Measurements from ENCODE around the gene C4BPA.

Gene C4BPA

GRCh38 chr1:207124389-207124788, 20.4 kb downstream of the C4BPA start:
- DNase-seq: no peak

DNA sequence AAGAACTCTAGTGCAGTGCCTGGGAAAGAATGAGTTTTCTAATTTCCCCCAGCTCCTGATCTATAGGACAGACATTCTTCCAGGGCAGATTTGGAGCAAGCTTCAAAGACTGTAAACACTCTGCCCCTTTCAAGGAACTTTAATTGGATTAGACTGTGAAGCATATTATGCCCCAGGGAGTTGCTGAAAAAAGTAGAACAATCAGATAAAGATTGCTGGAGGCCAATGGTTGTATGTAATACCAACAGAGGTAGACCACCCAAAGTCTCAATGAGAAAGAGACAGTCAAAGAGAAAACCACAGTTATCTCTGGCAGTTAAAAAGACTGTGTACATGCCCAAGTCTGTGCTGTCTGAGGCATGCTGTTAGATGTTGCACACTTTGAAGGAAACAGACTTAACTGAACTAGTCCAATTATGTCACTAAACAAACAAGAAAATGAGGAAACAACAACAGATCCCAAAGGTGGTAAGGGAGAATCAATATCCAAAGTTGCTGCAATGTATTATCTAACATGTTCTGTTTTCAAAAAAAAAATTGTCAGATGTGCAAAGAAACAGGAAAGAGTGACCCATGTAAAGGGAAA, 24.4 kb downstream of the C4BPA start:
- no peak for DNase-seq

- DNase-seq: no peak
These were observed 25.0 kb downstream of the C4BPA start for GRCh38 chr1:207129053-207129452.

- DNase-seq: no peak
These were observed 26.4 kb downstream of the C4BPA start for GRCh38 chr1:207130252-207131036.

GRCh38 chr1:207131163-207131562, 27.1 kb downstream of the C4BPA start:
- DNase-seq: no peak

DNA sequence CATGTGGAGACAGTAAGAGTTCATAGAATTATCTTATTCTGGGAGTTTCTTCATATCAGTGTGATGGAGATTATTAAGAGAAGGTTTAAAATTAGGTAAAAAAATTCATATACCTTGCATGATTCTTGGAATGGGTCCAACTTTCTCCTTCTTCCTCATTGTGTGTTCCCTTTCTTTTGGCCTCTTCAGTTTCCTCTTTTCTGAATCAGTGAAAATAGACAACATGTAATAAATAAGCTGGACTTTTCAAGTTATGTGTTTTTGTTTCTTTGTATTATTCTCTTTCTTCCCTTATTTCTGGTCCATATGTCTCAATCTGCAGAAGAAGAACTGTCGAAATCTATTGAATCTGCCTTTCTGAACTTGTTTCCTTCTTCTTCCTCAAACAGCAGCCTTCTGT, 30.5 kb downstream of the C4BPA start:
- DNase-seq: no peak

- no peak for DNase-seq
These were observed 35.6 kb downstream of the C4BPA start for GRCh38 chr1:207139616-207140015.

GRCh38 chr1:207140536-207140935, 36.5 kb downstream of the C4BPA start:
- DNase-seq: no peak

DNA sequence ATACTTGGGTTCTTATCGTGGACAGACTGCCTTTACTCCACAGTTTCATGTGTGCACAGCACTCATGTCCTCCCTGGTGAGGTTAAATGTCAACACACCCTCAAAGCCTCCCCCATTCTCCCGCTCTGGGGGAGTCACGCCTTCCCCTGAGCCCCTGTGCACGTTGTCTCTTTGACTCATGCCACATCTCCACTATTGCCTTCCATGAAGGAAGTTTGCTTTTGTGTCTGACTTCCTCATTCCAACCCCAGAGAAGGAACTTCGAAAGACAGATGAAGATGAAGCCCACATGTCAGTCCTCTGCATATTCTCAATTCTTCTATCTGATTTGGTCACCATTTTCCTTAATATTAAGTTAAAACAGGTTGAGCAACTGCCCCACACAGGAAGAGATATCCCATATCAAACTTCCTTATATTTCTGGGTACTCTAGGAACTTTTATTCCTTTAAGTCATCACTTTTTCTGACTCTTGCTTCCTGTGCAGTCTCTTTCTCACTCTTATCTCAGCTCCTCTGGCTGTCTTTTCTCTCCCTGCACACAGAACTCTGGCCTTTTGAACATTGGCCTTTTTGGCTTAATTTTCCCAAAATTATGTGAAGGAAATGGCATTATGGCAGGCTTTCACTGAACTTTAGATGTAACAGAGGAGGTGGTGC, 41.5 kb downstream of the C4BPA start:
- no peak for DNase-seq

DNA sequence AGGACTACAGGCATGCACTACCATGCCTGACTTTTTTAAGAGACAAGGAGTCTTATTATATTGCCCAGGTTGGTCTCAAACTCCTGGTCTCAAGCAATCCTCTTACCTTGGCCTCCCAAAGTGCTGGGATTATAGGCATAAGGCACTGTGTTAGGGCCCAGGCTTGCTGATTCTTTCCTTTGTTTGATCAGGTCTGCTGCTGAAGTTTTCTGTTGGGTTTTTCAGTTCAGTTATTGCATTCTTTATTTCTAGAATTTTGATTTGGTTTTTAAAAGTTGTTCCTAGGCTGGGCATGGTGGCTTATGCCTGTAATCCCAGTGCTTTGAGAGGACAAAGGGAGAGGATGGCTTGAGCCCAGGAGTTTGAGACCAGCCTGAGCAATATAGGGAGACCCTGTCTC, 47.9 kb downstream of the C4BPA start:
- DNase-seq: no peak

GRCh38 chr1:207152792-207153468, 48.9 kb downstream of the C4BPA start:
- DNase-seq: no peak

DNA sequence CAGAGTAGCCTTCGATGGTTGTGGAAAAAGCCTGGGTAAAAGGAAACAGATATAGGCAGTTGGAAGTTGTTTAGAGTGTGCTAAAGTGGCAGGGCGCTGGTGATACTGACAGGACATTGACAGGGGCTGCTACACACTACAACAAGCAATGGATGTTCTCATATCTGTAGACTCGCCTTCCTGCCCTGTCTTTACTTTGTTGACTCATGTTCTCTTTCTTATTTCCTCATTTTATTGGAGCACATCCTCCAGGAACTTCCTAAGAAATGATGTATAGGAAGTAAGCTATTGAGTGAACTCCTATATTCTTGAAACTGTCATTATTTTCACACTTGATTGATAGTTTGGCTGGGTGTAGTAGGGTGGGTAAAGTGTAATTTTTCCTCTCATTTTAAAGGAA, 51.0 kb downstream of the C4BPA start:
- DNase-seq: no peak

- DNase-seq: no peak
These were observed 52.1 kb downstream of the C4BPA start for GRCh38 chr1:207156095-207156494.

DNA sequence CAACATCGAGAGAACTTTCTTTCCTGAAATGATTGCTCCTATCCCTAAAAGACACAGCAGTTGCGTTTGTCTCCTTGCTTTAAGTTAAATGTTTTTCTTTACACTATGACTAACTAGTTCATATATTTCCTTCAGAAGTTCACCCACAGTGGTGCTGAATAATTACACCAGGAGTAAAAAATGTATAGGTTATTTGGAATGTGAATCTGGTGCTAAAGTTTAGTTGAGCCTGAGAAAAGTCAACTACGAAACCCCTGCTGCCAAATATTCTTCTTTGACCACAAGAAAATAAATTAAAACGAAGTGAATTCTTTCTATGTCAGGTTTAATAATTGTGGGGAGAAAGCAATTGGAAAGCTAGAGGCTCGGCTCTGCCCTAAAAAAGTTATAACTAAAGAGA, 52.8 kb downstream of the C4BPA start:
- no peak for DNase-seq

GRCh38 chr1:207164086-207164485, 60.1 kb downstream of the C4BPA start:
- DNase-seq: no peak

GRCh38 chr1:207172321-207172720, 68.3 kb downstream of the C4BPA start:
- no peak for DNase-seq

- no peak for DNase-seq
These were observed 68.9 kb downstream of the C4BPA start for GRCh38 chr1:207172885-207173284.

DNA sequence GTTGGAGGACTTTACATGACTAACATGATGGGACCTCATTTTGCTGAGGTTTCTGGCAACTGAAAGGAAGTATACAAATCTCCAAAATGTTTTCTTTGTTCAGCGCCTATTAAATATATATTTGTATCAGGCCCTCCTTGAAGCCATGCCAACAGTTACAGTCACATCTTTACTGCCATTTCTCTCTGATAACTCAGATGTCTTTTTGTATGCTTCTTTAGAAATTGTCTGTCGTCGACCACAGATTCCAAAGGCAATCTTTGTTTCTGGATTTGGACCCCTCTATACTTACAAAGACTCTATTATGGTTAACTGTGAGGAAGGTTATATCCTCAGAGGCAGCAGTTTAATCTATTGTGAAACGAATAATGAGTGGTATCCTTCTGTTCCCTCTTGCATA, 69.4 kb downstream of the C4BPA start:
- no peak for DNase-seq

DNA sequence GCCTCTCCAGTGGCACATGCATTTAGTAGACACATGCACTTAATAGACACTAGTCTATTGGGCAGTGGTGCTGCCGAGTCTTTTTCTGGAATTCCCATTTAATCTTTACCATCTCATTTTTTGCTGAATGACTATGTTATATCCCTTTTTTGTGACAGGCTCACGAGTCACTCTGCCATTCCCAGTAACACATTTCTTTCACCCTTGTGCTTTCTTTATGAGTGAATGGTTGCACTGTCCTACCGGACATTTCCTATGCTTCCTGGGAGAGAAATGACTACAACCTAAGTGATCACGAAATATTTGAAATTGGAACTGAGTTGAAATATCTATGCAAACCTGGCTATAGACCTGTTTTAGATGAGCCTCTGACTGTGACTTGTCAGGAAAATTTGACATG, 70.9 kb downstream of the C4BPA start:
- no peak for DNase-seq

- DNase-seq: no peak
These were observed 75.0 kb downstream of the C4BPA start for GRCh38 chr1:207179036-207179435.

DNA sequence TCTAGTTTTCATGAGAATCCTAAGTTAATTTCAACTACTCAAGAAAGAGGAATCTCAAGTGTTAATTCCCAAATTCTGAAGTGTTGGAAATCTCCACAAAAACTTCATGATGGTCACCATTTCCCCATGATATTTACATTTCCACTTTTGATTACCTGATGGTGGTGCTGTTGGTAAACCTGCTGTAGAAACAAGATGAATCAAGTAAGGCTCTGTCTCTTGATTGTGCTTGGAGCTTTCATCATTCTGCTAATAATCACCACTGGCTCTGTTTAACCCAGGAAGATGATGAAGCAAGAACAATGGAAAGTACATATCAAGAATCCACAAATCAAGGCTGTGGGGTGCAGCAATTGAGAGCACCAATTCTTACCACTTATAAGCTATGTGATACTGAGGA, 77.8 kb downstream of the C4BPA start:
- DNase-seq: no peak

DNA sequence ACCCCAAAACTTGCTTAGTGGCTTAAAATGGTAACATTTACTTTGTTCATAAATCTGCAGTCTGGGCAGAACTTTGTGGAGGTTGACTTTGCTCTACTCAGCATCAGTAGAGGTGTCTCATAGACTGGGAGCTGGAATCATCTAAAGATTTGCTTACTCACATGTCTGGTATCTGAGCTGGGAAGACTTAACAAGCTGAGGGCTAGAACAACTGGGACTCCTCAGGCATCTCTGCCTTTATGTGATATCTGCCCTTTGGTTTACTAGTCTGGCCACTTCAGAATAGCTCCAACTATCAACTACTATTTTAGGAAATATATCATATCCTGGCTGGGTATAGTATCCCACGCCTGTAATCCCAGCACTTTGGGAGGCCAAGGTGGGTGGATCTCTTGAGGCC, 82.5 kb downstream of the C4BPA start:
- DNase-seq: no peak

DNA sequence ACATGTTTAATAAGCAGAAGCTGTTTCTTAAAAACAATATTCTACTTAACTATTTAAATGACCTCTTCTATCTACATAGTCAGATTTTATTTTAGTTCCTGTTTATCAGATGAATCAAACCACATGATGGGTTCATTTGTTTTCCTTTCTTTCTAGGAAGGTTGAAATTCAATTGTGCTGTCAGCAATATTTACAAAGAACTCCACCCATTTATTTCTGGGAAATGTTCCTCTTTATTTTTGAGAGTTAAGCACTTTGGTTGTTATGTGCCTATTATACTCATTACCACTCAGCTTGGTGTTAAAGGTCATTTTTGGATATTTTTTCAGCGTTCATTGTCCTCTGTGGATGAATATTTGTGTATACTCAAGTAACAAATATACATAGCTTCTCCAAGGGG, 84.9 kb downstream of the C4BPA start:
- no peak for DNase-seq

DNA sequence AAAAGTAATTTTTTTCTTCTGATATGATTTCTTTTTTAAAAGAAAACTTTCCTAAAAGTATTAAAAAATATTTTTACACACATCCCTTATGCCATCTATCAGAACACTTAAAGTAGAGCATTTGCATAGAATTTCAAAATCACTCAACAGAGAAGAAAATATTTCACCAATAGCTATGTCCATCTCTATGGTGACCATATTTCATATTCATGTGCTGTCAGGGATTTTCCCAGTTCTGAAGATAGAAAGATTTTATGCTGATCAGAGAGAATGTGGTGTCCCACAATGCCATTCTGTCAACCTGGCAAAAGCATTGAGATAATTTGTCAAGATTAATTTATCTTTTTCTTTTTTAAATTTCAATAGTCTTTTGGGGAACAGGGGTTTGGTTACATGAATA, 87.0 kb downstream of the C4BPA start:
- DNase-seq: no peak
